ENCODE data around the gene UBC. TPM values are rescaled to one million over a fixed set of nuclear protein-coding genes. Genes with fewer than 3 reads are reported as not detected.
"Not testable (repeated sequence)": the region's sequence is repeated elsewhere in the genome, so short reads cannot be mapped to it uniquely, and the experiment has no call there.

The UBC gene
- total RNA-seq, 2 donors from 2014 or later: 1,187 to 1,359 TPM

DNA sequence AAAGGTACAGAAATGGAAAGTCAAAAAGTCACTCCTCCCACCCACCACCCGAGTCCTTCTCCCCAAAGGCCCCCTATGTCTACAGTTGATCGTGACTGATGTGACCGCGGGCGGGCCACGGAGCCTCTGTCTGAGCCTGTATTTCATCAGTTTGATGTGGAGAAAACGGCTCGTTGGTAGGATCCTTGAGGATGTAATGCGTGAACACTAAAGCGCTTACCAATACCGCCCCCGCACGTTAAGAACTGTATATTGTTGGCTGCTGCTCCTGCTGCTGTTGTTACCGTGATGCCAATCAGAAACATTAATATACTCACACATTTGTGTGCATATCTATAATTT is 24.6 kb upstream of the UBC start:
- DNase-seq (peak; percentile 75 to 79), ATAC-seq (peak; percentile 58)
- intact Hi-C loops (cut with DNase I, micrococcal nuclease): no loop called here

DNA sequence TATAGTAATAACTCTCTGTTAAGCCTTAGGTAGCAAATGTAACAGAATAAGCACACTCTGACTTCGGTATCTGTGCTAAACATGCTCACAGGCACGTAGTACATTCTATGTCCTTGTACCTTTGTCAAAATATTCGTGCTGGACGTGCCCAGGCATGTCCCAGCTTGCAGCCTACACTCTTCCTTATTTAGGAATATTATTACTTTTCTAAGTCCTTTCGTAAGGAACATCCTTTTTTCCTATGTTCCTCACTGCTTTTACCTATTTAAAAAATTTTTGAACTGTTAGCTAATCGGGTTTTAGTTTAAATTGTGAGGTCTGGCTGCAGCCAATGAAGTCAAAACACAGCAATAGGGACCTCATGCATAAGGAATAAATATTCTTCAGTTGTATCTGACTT is 24.1 kb upstream of the UBC start:
- intact Hi-C loops (cut with DNase I, micrococcal nuclease): no loop called here
- DNase-seq (no peak), ATAC-seq (no peak)

DNA sequence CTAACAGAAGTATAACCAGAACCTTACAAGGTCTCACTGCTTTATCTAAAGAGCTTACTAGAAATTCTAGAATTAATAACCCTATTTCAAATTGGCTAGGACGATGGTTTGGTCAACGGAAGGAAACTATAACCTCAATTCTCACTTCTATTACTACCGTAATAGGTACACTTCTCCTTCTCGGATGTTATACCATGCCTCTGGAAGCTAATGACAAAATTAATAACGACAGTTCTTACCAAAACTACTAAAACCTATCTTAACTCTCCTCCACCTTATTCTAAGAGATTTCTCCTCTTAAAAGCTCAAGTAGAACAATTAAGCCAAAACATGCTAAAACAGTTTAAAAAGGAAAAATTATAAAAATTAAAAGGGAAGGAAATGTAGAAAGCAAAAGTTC is 23.7 kb upstream of the UBC start:
- no peak for DNase-seq
- intact Hi-C loops (cut with DNase I, micrococcal nuclease): no loop called here
- ATAC-seq: no peak

DNA sequence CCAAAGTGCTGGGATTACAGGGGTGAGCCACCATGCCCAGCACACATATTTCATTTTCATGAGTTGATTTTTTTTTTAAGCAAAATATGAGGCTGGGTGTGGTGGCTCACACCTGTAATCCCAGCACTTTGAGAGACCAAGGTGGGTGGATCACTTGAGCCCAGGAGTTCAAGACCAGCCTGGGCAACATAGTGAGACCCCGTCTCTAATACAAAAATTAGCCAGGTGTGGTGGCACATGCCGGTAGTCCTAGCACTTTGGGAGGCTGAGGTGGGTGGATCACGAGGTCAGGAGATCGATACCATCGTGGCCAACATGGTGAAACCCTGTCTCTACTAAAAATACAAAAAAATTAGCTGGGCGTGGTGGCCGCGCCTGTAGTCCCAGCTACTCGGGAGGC is 17.1 kb upstream of the UBC start:
- intact Hi-C loops (cut with DNase I, micrococcal nuclease); ATAC-seq; DNase-seq: not testable (repeated sequence)

DNA sequence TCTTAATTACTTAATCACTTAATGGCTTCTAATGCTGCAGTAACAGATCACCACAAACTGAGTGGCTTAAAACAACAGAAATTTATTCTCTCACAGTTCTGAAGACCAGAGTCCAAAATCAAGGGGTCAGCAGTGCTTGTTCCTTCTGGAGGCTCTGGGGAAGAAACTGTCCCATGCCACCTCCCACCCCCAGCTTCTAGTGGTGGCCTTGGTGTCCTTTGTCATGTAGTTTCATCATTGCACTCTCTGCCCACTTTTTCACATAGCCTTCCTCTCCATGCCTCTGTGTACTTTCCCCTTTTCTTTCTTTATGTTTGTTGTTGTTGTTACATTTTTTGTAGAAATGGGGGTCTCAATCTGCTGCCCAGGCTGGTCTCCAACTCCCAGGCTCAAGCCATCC is 16.1 kb upstream of the UBC start:
- ATAC-seq (no peak), DNase-seq (no peak)
- intact Hi-C loops (cut with DNase I, micrococcal nuclease): no loop called here

DNA sequence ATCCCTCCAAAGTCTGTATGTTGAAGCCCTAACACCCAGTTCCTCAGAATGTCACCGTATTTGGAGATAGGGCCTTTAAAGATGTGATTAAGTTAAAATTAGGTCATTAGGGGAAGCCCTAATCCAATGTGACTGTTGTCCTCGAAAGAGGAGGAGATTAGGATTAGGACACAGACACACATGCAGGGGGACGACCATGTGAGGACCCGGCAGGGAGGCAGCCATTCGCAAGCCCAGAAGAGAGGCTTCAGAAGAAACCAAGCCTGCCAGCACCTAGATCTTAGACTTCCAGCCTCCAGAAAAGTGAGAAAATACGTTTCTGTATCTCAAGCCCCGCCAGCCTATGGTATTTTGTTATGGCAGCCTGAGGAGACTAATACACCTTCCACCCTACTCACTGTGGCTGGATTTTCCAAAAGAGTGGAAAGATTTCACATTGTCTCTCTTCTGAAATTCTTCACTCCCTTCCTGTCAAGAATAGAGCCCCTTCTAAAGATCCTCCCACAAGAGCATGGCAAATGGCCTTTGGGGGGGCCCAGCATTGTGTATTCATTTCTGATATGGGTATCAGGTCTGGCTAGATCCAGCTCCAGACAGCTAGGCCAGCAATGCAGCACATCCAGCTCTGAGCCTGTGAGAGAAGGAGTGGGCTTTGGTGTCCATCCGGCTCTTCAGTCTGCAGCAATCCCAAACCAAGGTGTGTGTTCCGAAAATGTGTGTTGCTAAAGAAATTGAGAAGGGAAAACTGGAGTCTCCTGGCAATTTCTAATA is 15.4 kb upstream of the UBC start:
- intact Hi-C loops (cut with DNase I, micrococcal nuclease): no loop called here
- ATAC-seq (no peak), DNase-seq (peak in 1 of 2 donors; percentile 15)

DNA sequence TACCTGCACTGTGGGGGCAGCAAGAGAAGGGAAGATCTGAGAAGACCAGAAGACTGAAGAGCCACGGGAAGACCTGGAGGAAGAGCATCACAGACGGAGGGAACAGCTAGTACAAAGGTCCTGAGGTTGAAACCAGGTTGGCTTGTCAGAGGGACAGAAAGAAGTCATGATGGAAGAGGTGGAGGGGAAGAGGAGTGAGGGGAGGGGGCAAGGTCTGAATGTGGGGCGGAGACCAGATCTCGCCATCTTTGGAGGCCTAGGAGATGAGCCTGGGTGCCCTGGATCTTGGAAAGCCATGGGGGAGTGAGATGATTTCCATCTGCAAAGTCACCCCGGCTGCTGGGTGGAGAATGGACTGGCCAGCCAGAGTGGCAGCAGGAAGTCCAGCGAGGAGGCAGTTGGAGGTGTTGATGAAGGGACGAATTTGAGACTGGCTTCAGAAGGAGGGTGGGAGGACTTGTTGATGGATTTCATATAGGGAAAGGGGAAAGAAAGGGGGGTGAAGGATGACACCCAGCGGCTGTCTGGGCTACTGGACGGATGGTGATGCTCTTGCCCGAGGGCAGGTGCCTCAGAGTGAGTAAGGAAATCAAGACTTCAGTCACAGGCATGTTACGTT is 14.6 kb upstream of the UBC start:
- ATAC-seq (no peak), DNase-seq (peak in 1 of 2 donors; percentile 28)
- intact Hi-C loops (cut with DNase I, micrococcal nuclease): no loop called here

DNA sequence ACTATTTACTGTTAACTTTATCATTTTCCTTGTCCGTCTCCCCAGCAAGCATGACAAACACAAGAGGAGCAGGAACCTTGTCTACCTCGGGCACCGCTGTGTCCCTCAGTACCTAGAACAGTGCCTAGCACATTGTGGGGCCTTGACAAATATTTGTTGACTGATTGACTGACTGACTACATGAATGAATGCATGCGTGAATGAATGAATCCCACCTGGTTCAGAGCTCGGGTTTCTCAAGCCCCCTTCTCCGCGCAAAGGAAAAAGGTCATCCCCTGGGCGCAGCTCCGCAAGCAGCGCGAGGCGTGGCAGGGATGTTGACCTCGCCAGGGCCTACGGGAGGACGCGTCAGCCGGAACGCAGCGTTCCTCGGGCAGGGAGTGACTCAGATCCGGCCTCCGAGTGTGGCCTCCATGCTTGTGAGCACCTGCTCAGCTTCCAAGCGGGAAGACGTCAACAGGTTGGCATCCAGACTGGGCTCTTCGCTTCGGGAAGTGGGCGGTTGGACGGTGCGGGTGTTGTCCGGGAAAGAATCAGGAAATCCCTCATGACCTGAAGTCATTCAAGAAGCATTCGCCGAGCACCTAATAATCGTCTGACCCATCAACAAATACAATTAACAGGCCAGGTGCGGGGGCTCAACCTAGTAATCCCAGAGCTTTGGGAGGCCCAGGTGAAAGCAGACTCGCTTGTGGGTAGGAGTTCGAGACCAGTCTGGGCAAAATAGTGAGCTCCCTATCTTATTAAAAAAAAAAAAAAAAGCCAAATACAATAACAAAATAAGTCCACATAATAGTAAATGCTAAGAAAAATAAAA is 13.9 kb upstream of the UBC start:
- DNase-seq (peak; percentile 81 to 91), ATAC-seq (peak; percentile 80)
- intact Hi-C loops (cut with DNase I, micrococcal nuclease): no loop called here

DNA sequence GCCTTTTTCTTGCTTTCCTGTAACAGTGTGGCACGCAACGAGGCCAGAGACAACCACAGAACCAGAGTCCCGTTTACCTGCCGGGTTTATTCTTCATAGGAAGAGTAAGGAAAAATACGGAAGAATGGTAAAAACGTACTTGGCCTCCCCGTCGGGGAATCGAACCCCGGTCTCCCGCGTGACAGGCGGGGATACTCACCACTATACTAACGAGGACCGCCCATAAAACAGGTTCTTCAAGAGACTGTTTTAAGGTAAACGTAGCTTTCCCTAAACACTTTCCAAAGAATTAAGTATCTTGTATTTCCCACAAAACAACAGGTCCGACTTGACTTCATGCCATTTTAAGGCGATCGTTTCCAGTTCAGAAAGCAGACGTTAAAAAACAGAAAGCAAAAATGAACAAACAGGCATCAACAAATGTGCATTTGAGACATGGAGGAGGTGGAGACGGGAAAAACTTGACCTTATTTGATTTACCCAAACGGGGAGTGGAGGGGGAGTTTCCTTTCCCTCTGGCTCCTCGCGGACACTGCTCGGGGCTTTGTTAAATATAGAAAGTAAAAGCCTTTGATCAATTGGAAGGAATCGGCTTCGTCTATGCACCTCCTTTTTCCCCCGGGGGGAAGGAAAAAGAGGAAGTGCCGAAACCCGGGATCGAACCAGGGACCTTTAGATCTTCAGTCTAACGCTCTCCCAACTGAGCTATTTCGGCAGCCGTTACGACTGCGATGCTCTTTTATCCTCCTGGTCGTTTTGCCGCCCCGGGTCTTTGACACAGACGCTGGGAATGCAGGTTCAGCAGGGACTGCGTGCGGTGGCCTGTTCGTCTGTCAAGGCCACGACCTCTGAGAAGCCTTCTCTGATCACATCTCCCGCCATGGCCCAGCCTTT is 13.0 kb upstream of the UBC start:
- DNase-seq (peak; percentile 88 to 90), ATAC-seq (peak; percentile 73)
- intact Hi-C loops (cut with DNase I, micrococcal nuclease): no loop called here

DNA sequence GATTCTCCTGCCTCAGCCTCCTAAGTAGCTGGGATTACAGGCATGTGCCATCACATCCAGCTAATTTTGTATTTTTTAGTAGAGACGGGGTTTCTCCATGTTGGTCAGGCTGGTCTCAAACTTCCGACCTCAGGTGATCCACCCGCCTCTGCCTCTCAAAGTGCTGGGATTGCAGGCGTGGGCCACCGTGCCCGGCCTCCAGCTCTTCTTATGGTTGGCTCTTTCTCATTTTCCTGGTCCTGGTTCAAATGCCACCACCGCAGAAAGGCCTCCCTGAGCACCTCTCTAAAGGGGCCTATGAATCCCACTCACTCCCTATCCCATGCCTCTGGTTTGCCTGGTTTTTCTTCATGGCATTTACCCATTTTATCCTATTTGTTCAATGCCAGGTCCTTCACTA is 11.3 kb upstream of the UBC start:
- intact Hi-C loops (cut with DNase I, micrococcal nuclease); ATAC-seq: not testable (repeated sequence)
- peak in 1 of 2 donors; percentile 11 for DNase-seq

DNA sequence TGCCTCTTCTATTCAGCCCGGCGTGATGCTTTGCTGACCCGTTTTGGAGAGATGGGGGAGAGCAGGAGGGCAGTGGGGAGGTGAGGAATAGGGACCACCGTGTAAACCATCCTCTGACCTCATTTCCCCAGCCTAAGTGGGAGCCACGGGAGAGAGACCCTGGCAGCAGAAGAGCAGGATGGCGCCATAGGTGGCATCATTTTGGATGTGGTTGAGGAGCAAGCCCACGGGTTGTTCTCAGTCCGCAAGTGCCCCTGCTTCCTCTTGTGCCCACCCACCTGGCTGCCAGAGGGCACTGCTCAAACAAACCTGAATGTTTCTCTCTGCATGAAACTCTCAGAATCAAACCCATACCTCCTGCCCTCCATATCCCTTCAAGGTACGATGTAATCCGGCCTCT is 10.7 kb upstream of the UBC start:
- intact Hi-C loops (cut with DNase I, micrococcal nuclease): no loop called here
- peak in 1 of 2 donors; percentile 16 for DNase-seq

DNA sequence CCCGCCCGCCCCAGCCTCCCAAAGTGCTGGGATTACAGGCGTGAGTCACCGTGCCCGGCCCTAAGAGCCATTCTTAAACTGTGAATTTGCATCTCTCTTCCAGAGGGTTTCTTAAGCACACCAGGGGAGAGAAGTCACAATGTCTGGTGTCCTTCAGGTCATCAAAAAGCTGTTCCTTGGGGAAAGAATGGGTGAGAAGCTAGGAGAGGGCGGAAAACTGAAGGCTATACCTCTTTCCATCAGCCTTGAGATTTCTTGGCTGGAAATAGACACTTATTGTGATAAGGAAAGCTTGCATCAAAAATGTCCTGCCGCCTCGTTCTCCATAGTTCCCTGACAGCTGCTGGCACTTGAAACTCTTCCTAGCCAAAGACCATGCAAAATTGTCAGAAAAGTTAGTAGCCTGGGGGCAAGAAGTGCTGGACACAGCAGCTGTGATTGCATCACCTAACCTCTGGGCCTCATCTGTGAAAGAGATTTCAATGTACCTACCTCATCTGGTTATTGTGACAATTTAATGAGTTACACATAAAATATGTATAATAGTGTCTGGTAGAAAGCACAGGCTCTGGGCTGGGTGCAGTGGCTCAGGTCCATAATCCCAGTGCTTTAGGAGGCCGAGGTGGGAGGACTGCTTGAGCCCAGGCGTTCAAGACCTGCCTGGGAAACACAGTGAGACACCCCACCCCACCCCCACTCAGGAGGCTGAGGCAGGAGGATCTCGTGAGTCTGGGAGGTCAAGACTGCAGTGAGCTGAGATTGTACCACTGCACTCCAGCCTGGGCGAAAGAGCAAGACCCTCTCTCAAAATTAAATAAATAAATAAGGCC is 9.7 kb upstream of the UBC start:
- DNase-seq: peak in 1 of 2 donors; percentile 25
- intact Hi-C loops (cut with DNase I, micrococcal nuclease): no loop called here
- ATAC-seq: no peak

More for the DNA sequence above, 10.7 kb upstream of the UBC start:
- no peak for ATAC-seq

DNA sequence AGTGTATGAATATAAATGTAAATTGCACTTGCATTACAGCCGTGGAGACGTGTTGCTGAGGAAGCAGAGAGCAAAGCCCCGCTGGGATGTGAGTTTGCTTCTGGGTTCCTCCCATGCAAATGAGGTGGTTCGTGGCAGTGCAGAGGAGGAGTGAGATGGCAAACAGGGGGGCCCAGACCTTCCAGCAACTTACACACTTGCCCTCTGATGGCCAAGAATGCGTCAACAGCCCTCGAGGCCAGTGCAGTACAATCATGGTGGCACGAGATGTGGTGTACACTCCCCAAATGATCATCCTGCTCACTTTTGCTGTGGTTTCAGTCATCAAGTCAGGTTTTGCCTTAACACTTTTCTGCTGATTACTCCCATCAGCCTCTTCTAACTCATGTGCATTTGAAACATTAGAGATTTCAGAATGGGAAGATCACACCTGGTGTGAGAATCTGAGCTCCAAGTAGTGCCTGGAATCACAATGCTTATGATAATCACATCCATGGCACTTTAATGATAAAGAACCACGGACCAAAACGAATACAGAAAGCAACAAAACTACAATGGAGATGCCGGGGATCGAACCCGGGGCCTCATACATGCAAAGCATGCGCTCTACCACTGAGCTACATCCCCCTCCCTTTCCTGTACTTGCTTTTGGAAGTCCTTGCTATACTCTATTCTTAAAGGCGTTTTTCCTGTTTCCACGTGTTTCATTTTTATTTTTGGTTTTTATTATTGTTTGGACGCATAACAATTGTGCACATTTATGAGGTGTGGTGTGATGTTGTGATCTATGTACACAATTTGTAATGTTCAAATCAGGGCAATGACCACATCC is 7.0 kb upstream of the UBC start:
- ATAC-seq (no peak), DNase-seq (peak; percentile 66 to 74)
- intact Hi-C loops (cut with DNase I, micrococcal nuclease): no loop called here

DNA sequence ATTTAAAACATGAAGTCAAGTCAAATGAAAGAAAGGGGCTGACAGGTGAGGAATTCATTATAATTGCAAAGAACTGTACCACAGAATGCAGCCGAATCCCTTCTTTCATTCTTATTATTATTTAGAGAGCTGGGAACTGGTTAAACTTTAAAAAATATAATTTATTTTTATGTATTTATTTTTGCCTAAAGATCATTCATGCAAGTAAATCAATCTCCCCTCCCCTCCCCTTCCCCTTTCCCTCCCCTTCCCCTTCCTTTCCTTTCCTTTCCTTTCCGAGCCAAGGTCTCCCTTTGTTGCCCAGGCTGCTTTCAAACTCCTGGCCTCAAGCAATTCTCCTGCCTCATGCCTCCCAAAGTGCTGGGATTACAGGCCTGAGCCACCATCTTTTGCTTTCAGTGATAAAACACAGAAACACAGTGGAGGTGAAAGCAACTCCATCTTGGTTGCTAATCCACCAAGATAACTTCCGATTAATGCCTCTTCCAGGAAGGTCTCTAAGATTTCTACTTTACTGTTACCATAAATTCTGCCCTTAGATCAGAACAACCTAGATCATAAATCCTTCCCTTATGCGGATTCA is 6.0 kb upstream of the UBC start:
- intact Hi-C loops (cut with DNase I, micrococcal nuclease): no loop called here
- ATAC-seq (no peak), DNase-seq (no peak)

DNA sequence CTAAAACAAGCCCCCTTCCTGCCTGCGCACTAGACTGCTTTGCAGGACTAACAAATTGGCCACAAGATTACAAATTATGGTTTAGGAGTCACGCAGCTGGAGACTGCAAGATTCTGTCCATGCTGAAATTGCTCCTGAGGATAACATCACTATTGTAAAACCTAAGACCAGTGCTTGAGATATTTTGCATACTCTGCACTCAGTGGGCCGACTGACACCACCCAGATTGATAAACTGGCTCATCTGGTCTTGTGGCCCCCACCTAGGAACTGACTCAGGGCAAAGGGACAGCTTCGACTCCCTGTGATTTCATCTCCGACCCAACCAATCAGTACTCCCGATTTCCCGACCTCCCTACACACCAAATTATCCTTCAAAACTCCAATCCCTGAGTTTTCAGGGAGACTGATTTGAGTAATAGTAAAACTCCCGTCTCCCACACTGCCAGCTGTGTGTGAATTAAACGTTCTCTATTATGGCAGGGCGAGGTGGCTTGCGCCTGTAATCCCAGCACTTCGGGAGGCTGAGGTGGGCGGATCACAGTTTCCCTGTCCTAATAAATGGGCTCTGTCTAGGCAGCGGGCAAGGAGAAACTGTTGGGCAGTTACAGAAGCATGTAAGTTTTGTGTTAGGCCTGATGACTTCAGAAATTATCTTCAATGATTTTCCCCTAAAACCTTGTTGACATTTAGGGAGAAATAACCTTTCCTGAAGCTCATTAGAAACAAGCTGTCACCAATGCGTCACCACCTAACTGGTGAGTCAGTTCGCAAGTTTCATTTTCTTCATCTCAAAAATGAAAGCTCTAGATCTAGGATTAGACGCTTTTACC is 5.3 kb upstream of the UBC start:
- ATAC-seq: no peak
- peak; percentile 44 to 45 for DNase-seq
- intact Hi-C loops (cut with DNase I, micrococcal nuclease): no loop called here

DNA sequence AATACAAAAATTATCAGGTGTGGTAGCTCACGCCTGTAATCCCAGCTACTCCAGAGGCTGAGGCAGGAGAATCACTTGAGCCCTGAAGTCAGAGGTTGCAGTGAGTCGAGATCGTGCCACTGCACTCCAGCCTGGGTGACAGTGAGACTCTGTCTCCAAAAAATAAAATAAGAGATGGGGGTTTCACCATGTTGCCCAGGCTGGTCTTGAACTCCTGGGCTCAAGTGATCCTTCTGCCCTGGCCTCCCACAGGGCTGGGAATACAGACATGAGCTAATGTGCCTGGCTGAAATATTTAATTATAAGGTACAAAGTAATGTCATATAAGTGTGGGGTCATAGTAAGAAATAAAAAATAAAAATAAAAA is 4.2 kb upstream of the UBC start:
- intact Hi-C loops (cut with DNase I, micrococcal nuclease); ATAC-seq: not testable (repeated sequence)

More for the DNA sequence above, 4.2 kb upstream of the UBC start:
- DNase-seq: not testable (repeated sequence)
